Ammon's horn (tissue), 1 donor: ENCODE measurements around the gene MRGPRX2.

Source experiments
- DNase-seq: peaks from one replicate; pipeline ENCODE4 v3.0.0-alpha.2; 2016; ENCODE audit warnings: low spot score

The MRGPRX2 gene

DNA sequence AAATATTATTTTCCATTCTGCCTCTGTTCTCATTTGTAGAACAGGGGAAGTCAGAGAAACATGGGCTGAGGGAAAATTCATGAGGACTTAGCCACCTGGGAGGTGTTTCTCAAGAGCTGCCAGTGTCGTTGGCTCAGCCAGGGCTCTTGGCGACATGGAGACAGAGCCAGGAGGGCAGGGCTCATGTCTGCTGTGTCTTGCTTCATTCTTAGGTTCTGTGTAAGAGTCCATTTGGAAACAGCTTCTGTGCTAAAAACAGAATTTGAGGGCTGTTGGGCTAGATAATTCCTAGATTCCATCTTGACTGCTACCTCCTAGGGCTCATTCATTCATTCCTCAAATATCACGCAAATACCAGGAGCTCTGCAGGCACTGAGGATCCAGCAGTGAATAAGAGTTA is 15.1 kb upstream of the MRGPRX2 start:
- DNase-seq = no peak

DNA sequence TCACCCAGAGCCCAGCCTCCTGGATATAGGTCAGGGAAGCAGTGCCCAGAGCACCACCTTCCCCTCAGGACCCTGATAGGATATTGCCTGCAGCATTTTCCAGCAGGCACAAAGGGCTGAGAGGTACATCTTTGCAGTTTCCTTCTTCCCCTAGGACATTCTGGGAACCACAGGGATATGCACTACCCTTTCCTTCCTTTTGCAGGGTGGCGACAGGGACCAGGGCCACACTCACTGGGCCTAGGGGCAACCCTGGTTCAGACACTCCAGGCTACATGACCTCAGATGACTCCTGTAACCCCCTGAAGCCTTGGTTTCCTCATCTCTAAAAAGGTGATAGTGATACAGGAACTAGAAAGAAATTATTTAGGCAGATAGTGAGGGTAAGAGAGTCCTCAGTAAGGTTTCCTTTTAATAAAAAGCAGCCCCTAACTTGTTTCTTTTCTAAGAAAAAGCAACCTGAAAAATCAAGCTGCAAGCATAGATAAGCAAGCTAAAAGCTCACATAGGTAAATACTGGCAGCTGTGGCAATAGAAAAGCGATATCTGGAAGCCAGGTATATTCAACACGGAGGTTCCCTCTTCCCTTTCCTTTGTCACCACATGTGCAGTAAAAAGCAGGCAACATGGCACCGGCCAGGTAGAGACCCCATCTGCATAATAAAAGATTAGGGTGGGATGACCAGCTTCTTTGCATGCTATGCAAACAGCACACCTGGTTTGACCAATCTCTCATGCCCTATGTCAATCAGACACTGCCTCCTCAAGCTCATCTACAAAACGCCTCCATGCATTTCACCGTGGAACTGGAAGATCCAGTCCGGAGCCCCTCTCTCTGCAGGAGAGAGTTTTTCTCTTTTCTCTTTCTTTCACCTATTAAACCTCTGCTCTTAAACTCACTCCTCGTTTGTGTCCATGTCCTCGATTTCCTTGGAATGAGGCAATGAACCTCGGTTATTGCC is 13.2 kb upstream of the MRGPRX2 start:
- DNase-seq = no peak

DNA sequence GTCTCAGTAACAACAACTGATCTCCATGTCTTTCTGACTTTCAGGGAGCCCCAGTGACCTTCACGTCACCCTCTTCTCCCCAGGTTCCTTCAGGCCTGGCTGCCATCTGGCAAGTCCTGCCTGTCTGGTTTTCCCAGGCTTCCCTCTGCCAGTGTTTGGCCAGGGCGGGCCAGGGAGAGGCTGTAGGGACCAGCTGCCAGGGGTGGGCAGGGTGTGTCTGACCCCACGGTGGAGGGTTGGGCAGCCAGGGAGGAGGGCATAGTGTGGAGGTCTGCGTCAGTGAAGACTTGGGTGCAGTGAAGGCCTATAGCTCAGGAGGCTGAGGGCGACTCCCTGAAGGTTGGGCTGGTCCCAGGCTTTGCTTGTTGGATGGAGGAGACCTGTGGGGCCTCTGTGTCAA is 11.9 kb upstream of the MRGPRX2 start:
- no peak for DNase-seq

DNA sequence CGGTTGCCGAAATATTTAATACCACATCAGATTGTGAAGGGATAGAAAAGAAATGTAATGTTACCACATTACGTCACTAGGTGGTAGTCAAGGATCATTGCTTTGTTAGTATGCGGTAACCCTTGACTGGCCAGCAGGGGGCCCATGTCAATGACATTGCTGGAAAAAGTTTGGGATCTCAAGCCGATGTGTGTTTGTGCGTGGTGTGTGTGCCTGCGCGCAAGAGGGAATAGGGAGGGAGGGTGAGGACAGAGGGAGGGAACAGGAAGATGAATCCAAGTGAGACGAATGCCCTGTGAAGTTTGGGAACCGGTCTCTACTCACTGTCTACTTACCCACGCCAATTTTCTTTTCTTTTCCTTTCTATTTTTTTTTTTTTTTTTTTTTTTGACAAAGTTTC is 10.7 kb upstream of the MRGPRX2 start:
- DNase-seq = peak; percentile 84

DNA sequence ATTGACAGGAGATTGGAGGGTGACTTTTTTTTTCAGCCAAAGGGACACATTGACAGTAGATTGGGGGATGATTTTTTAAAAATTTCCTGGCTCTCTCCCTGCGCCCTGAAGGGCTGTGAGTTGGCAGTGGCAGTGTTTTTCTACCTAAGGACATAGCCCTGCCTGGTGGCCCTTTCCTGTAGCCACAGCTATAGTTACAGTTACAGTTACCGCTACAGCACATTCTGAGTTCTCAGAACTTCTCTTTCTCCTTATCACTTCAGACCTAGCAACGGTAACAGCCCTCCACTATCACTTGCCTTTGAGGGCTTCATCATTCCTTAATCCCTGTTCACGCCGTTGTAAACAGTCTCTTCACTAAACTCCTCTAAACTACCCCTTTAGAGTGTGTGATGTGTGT is 684 bp downstream of the MRGPRX2 start:
- no peak for DNase-seq

DNA sequence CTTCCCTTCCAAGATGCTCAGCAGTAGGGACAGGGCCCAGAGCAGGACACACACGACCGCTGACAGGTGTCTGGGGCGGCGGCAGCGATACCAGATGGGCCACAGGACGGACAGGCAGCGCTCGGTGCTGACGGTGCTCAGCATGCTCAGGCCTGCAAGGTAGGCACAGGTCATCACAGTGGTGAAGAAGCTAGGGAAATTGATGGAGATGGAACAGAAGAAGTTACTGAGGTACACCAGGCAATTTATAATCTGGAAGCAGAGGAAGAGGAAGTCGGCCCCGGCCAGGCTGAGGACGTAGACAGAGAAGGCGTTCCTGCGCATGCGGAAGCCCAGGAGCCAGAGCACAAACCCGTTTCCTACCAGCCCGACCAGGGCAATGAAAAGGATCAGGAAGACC is 4.6 kb downstream of the MRGPRX2 start:
- DNase-seq = no peak

DNA sequence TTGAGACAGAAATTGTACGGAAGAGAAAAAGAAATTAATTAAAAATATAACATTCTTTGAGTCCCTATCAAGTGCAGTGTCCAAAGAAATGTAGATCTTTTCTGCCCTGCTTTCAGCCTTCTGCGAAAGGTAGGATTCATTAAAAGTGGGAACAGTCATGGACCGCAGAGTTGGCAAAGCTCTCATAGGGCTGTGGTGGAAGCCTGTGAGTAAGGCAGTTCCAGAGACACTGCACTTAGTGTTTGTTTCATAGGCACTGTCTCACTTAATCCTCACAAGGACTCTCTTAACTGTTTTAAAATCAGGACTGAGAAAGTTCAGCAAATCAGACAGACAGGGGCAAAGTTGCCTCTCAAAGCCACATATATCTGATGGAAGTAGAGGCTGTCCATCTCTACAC is 5.5 kb downstream of the MRGPRX2 start:
- no peak for DNase-seq

DNA sequence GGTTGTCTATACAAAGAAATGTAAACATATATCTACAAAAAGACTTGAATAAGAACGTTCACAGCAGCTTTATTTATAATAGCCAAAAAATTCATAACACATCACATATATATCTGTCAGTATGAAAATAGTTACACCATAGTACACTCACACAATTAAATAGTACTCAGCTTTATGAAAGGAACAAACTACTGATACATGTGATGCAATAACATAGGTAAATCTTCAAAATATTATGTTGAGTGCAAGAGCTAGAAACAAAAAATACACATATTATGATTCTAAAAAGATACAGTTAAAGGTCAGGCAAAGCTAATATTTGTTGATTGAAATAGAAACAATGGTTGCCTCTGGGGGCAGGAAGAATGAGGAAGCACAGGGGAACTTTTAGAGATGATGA is 6.6 kb downstream of the MRGPRX2 start:
- DNase-seq = no peak

DNA sequence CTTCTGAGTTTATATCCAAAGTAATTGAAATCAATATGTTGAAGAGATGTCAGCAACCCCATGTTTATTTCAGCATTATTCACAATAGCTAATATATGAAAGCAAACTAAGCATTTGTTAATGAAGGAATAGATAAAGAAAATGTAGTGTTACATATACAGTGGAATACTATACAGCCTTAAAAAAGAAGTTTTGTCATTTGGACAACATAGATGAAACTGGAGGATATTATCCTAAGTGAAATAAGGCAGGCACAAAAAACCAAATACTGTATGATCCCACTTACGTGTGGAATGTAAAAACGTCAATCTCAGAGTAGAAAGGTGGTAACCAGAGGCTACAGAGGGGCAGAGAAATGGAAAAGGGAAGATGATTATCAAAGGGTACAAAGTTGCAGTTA is 10.2 kb downstream of the MRGPRX2 start:
- no peak for DNase-seq

DNA sequence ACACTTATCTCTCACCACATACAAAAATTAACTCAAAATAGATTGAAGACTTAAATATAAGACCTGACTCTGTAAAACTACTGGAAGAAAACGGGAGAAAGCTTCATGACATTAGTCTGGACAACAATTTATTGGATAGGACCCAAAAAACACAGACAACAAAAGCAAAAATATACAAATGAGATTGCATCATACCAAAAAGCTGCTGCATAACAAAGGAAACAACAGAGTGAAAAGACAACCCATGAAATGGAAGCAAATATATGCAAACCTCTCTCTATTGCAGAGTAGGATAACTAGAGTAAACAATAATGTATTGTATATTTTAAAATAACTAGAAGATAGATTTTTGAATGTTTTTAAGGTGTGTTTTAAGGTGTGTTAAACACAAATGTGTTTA is 11.2 kb downstream of the MRGPRX2 start:
- DNase-seq = no peak

DNA sequence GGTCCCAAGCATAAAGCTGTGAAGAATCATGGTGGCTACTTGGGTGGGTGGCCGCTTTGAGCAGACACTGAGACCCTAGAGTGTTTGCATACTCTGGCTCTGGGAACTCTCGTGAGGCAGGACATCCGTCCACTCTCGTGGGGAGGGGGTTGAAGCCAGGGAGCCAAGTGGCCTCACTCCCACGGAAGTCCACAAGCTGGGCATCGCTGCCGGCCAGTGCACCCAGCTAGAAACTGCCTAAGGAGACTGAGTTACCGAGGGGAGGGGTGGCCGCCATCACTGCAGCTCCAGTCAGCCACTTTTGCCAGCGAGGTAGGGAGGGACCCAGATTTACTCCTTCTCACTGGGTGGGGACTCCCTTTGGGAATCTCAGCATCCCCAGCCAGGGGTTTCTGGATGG is 20.5 kb downstream of the MRGPRX2 start:
- DNase-seq = no peak

DNA sequence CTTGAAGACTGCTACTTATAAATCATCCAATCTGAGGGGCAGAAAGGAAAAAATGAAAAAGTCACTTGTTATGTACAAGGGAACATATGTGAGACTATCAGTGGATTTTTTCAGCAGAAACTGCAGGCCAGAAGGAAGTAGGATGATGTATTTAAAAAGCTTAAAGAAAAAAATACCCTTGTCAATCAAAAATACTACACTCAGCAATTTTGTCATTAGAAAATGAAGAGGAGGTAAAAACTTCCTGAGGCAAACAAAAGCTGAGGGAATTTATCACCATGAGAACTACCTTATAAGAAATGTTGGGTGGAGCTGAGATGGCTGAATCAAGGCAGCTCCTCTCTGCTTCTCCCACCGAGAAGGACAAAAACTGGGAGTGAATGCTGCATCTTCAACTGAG is 21.1 kb downstream of the MRGPRX2 start:
- DNase-seq = no peak

DNA sequence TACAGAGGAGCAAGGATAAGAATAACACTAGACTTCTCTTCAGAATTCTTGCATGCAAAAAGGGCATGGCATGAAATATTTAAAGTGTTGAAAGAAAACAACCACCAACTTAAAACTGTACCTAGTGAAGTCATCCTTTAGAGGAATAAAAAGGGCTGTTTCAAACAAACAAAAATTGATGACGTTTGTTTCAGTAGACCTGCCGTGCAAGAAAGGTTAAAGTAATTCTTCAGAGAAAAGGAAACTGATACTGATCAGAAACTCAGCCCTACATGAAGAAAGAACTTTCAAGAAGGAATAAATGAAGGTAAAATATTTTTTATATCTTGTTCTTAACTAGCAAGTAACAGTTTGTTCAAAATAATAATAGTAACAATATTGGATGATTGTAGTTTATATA is 27.5 kb downstream of the MRGPRX2 start:
- no peak for DNase-seq

DNA sequence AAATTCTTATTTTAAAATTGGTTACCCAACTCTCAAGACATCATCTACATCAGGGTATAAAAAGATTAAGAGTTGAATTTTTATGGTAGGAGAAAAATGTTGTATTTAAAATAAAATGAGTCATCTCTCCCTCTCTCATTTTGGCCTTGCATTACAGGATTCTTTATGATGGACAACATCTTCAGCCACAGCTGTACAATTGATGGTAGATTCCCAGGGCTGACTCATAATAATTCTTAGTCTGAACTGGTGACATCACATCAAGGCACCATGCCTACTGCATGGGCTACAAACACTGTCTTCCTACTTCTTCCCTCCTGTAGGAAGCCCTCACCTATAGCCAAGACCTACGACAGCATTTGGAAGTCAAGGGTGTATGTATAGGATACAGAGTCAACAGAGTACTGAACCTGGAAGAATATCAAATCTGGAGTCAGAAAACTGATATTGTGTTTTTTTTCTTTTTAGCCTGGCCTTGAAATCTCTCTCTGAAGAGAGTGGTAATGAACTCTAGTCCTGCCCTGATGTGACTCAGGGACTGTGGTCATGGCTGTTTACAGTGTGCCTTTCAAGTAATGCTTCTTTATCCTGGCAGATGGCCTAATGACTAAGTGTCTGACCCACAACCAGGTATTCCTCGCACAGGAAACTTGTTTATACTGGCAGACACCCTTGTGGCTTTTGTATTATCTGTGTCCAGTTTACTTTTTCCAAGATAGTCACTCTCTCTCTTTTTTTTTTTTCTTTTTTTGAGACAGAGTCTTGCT is 32.5 kb downstream of the MRGPRX2 start:
- no peak for DNase-seq

DNA sequence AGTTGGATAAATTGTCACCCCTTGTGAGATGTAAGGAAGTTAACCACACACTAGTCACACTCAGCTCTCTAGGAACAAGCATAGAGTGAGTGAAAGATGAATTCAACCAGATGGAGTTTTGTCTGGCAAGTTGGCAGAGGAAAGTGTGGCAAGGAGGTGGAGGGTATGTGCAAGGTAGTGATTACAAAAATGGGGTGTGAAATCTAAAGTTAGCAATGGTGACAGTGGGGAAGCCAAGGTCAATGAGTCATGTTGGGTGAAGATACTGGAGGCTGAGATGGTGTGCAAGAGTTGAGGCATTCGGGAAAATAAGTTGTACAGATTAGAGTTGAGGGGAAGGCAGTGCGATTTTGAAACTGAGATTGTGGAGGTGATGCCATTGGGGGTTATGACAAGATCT is 33.7 kb downstream of the MRGPRX2 start:
- no peak for DNase-seq

DNA sequence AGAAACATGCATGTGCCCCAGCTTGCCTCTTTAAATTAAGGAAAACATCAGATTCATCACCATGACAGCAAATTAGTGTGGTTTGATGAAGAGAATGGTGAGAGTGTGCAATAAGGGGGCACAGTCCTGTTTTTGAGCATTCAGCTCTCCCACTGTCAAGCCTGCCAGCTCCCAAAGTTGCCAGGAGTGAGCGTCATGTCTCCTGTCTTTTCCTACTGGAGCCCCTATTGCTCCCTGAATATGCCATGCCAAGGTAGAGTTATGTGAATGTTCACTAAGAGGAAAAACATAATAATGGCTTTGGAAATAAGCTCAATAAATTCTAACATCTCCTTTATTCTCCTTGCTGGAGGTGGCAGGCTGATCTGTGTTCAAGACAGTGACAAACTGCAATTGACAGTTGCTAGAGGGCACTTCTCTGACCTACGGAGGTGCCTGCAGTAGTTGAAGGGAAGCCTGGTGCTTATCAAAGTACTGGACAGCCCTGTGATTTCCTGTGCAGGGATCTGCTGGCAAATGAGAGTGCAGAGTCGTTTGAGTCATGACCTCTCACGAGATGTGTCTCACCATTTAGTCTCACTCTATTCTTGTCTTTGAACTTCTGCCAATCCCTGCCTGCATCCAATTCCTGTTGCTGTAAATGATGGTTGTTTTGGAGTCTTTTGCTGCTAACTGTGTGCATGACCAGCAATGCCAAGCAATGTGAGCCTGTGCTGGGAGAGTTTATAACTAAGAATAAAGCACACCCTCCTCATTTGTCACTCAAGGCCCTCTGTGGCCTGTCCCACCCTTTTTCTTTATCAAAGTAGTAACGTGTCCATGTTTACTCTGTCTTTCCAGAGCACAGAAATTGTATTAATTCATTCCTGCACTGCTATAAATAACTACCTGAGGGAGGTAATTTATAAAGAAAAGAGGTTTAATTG is 34.8 kb downstream of the MRGPRX2 start:
- DNase-seq = no peak

DNA sequence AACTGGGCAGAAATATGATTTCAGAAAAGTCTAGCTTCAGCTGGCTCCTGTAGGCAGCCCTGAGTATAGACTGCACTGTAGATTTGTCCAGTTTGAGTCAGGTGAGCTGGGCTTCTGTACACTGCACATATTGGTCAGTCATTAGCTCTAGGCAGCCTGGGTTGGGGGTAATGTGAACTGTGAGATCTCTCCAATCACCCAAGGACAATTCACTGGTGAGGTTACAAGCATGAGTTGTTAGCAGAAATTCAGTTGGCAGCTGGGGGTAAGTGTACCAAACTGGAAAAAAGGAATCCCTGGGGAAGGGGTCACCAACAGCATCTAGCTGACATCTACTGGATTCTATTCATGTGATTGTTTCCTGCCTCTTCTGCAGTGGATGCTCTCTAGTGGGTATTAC is 39.7 kb downstream of the MRGPRX2 start:
- no peak for DNase-seq

DNA sequence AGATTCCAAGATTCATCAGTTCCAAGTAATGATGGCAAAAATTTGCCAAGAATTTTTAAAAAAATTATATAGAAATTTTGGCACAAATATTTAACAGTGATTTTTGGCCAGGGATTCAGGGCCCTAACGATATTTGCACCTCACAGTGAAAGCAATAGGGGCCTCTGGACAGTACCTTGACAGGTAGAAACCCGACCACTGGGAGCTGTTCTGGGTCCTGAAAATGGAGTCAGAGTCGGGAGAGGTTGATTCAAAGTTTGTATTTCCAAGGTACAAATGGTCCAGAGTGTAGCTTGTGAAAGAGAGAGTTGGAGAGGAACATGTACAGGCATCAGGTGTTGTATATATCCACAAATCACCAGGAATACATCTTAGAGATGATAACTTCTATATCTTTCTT is 41.6 kb downstream of the MRGPRX2 start:
- DNase-seq = no peak

DNA sequence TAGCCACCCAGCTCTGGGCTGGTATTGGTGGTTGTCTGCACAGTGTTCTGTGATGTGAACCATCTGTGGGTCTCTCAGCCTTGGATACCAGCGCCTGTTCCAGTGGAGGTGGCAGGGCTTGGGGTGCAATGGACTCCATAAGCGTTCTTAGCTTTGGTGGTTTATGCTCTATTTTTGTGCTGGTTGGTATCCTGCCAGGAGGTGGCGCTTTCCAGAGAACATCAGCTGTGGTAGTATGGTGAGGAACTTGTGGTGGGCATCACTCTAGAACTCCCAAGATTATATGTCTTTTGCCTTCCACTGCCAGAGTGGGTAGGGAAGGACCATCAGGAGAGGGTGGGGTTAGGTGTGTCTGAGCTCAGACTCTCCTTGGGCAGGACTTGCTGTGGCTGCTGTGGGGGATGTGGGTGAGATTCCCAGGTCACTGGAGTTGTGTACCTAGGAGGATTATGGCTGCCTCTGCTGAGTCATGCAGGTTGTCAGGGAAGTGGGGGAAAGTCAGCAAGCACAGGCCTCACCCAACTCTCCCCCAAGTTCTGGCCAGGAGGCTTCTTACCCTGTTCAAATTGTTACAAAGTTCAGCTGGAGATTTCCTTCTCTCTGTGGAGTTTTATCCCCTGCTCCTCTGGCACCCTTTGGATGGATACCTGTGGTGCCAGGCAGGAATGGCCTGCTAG is 47.2 kb downstream of the MRGPRX2 start:
- no peak for DNase-seq

DNA sequence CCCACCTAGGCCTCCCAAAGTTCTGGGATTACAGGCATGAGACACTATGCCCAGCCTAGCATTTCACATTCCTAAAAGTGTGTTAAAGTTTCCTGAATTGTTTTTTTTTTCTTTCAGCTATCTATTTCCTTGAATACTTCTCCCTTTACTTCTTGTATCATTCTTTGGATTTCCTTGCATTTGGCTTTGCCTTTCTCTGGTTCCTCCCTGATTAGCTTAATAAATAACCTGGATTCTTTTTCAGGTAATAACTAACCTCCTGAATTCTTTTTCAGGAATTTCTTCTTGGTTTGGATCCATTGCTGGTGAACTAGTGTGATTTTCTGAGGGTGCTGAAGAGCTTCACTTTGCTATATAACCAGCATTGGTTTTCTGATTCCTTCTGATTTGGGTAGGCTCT is 47.9 kb downstream of the MRGPRX2 start:
- DNase-seq = no peak
